Measurements from ENCODE around the gene STIMATE.

The STIMATE gene

GRCh38 chr3:52897130-52898122 lies at the start of gene STIMATE:
STIMATE (minus strand) TSS chr3:52897548; CDS start chr3:52897450, 98 bp downstream.
- Histone ChIP-seq H3K4me1 (ENCODE audit: insufficient read depth, low read length) (no peaks in the 10 kb centered on the region), H3K9me3 (ENCODE audit: control insufficient read depth, insufficient read depth, low read length) (no peaks in the 10 kb centered on the region), H3K9ac (ENCODE audit: low read depth, low read length) (peak within 1 kb of the TSS; percentile 49), H3K36me3 (ENCODE audit: insufficient read depth, low read length) (no peaks in the 10 kb centered on the region)

GRCh38 chr3:52939600-52939999 lies 42.3 kb upstream of the STIMATE start:
- Histone ChIP-seq H3K9me3 (ENCODE audit: control insufficient read depth, insufficient read depth, low read length) (no peaks in the 10 kb centered on the region), H3K36me3 (ENCODE audit: insufficient read depth, low read length) (no peaks in the 10 kb centered on the region), H3K9ac (ENCODE audit: low read depth, low read length) (no peak overlapping the region), H3K4me1 (ENCODE audit: insufficient read depth, low read length) (no peaks in the 10 kb centered on the region)

GRCh38 chr3:52934630-52935530 lies 37.5 kb upstream of the STIMATE start:
- Histone ChIP-seq H3K9ac (ENCODE audit: low read depth, low read length) (no peak overlapping the region), H3K4me1 (ENCODE audit: insufficient read depth, low read length) (no peaks in the 10 kb centered on the region), H3K9me3 (ENCODE audit: control insufficient read depth, insufficient read depth, low read length) (no peaks in the 10 kb centered on the region), H3K36me3 (ENCODE audit: insufficient read depth, low read length) (no peaks in the 10 kb centered on the region)

GRCh38 chr3:52931889-52932288 lies 34.5 kb upstream of the STIMATE start:
- Histone ChIP-seq H3K9me3 (ENCODE audit: control insufficient read depth, insufficient read depth, low read length) (no peaks in the 10 kb centered on the region), H3K36me3 (ENCODE audit: insufficient read depth, low read length) (no peaks in the 10 kb centered on the region), H3K9ac (ENCODE audit: low read depth, low read length) (no peak overlapping the region)

GRCh38 chr3:52931328-52931727 lies 34.0 kb upstream of the STIMATE start:
- H3K4me1 ChIP-seq (ENCODE audit: insufficient read depth, low read length), result no peaks in the 10 kb centered on the region
- H3K36me3 ChIP-seq (ENCODE audit: insufficient read depth, low read length), result no peaks in the 10 kb centered on the region
- H3K9me3 ChIP-seq (ENCODE audit: control insufficient read depth, insufficient read depth, low read length), result no peaks in the 10 kb centered on the region
- H3K9ac ChIP-seq (ENCODE audit: low read depth, low read length), result no peak overlapping the region

More at GRCh38 chr3:52931889-52932288, 34.5 kb upstream of the STIMATE start:
- no peaks in the 10 kb centered on the region for H3K4me1 ChIP-seq (ENCODE audit: insufficient read depth, low read length)

GRCh38 chr3:52930748-52931147 lies 33.4 kb upstream of the STIMATE start:
- H3K4me1 ChIP-seq (ENCODE audit: insufficient read depth, low read length), result no peaks in the 10 kb centered on the region
- H3K9me3 ChIP-seq (ENCODE audit: control insufficient read depth, insufficient read depth, low read length), result no peaks in the 10 kb centered on the region
- H3K36me3 ChIP-seq (ENCODE audit: insufficient read depth, low read length), result no peaks in the 10 kb centered on the region
- no peak overlapping the region for H3K9ac ChIP-seq (ENCODE audit: low read depth, low read length)

GRCh38 chr3:52926554-52926953 lies 29.2 kb upstream of the STIMATE start:
- Histone ChIP-seq H3K9me3 (ENCODE audit: control insufficient read depth, insufficient read depth, low read length) (no peaks in the 10 kb centered on the region), H3K9ac (ENCODE audit: low read depth, low read length) (no peak overlapping the region), H3K36me3 (ENCODE audit: insufficient read depth, low read length) (no peaks in the 10 kb centered on the region), H3K4me1 (ENCODE audit: insufficient read depth, low read length) (no peaks in the 10 kb centered on the region; the same call in 1 of the 2 replicates)

- Histone ChIP-seq H3K36me3 (ENCODE audit: insufficient read depth, low read length) (no peaks in the 10 kb centered on the region), H3K9ac (ENCODE audit: low read depth, low read length) (no peak overlapping the region), H3K4me1 (ENCODE audit: insufficient read depth, low read length) (no peaks in the 10 kb centered on the region; the same call in 1 of the 2 replicates), H3K9me3 (ENCODE audit: control insufficient read depth, insufficient read depth, low read length) (no peaks in the 10 kb centered on the region)
Observed at GRCh38 chr3:52925405-52926313, 28.3 kb upstream of the STIMATE start.

GRCh38 chr3:52923963-52924362 lies 26.6 kb upstream of the STIMATE start:
- Histone ChIP-seq H3K36me3 (ENCODE audit: insufficient read depth, low read length) (no peaks in the 10 kb centered on the region), H3K4me1 (ENCODE audit: insufficient read depth, low read length) (no peaks in the 10 kb centered on the region; the same call in 1 of the 2 replicates)

GRCh38 chr3:52920841-52921240 lies 23.5 kb upstream of the STIMATE start:
- H3K36me3 ChIP-seq (ENCODE audit: insufficient read depth, low read length), result no peaks in the 10 kb centered on the region
- no peak overlapping the region for H3K9ac ChIP-seq (ENCODE audit: low read depth, low read length)
- H3K4me1 ChIP-seq (ENCODE audit: insufficient read depth, low read length), result no peaks in the 10 kb centered on the region; the same call in 1 of the 2 replicates
- H3K9me3 ChIP-seq (ENCODE audit: control insufficient read depth, insufficient read depth, low read length), result no peaks in the 10 kb centered on the region

More at GRCh38 chr3:52923963-52924362, 26.6 kb upstream of the STIMATE start:
- no peak overlapping the region for H3K9ac ChIP-seq (ENCODE audit: low read depth, low read length)
- H3K9me3 ChIP-seq (ENCODE audit: control insufficient read depth, insufficient read depth, low read length), result no peaks in the 10 kb centered on the region

- Histone ChIP-seq H3K9ac (ENCODE audit: low read depth, low read length) (no peak overlapping the region), H3K9me3 (ENCODE audit: control insufficient read depth, insufficient read depth, low read length) (no peaks in the 10 kb centered on the region), H3K36me3 (ENCODE audit: insufficient read depth, low read length) (no peaks in the 10 kb centered on the region), H3K4me1 (ENCODE audit: insufficient read depth, low read length) (no peaks in the 10 kb centered on the region; the same call in 1 of the 2 replicates)
Observed at GRCh38 chr3:52917044-52917443, 19.7 kb upstream of the STIMATE start.

- H3K36me3 ChIP-seq (ENCODE audit: insufficient read depth, low read length), result no peaks in the 10 kb centered on the region
- no peaks in the 10 kb centered on the region for H3K9me3 ChIP-seq (ENCODE audit: control insufficient read depth, insufficient read depth, low read length)
- no peaks in the 10 kb centered on the region for H3K4me1 ChIP-seq (ENCODE audit: insufficient read depth, low read length)
- H3K9ac ChIP-seq (ENCODE audit: low read depth, low read length), result no peak overlapping the region
Observed at GRCh38 chr3:52915294-52915693, 17.9 kb upstream of the STIMATE start.

GRCh38 chr3:52912885-52913731 lies 15.8 kb upstream of the STIMATE start:
- Histone ChIP-seq H3K4me1 (ENCODE audit: insufficient read depth, low read length) (no peaks in the 10 kb centered on the region), H3K9me3 (ENCODE audit: control insufficient read depth, insufficient read depth, low read length) (no peaks in the 10 kb centered on the region), H3K9ac (ENCODE audit: low read depth, low read length) (no peak overlapping the region), H3K36me3 (ENCODE audit: insufficient read depth, low read length) (no peaks in the 10 kb centered on the region)
